K562 (cell line): ENCODE results near the gene COL15A1. TPM values are rescaled to one million over a fixed set of nuclear protein-coding genes. Genes with fewer than 3 reads are reported as not detected.

Experiments
- ATAC-seq: fragments of 200-7000 bp; cut with Tn5 transposase; 3 replicates; pipeline ENCODE4 v1.9.1; 2020; ENCODE audit warnings: moderate library complexity
- BruUV-seq: library from RNA; stranded (reverse); fragments of 400-500 nt; replicated peaks from 2 replicates; lab custom pipeline; 2021; lab: Mats Ljungman, UMichigan
- CTCF ChIA-PET: fragments of 300-600 bp; formaldehyde crosslinking; extraction: SDS; loops from one replicate; lab custom pipeline; 2021; ENCODE audit warnings: low intra/inter-chr PET ratio; lab: Yijun Ruan, JAX
- POLR2A ChIA-PET: fragments of 300-600, 350-650 bp; sonication (Branson Sonifier 250); formaldehyde crosslinking; extraction: SDS; loops from one replicate; lab custom pipeline; 2021; ENCODE audit warnings: antibody characterized with exemption, inconsistent platforms; lab: Yijun Ruan, JAX
- DNase-seq, 4 experiments: peaks; one replicate each; pipeline versions ENCODE4 v3.0.0 to v3.0.0-alpha.2; 2011 to 2018; ENCODE audit warnings: low spot score in 3 of 4, mixed read lengths in 3 of 4; ENCODE audit errors: extremely low read depth in 1 of 4
- FAIRE-seq: peaks from 2 replicates; lab custom pipeline; 2011; peaks lifted over from hg19 to GRCh38; lab: Jason Lieb, UNC
- H2AFZ ChIP-seq: 2 replicates; pipeline ENCODE4 v1.6.0; 2011; ENCODE audit warnings: low read depth, low read length, control low read depth, inconsistent platforms
- H3K27ac ChIP-seq: fragments of 200-600 bp; 3 replicates; pipeline ENCODE4 v1.8.0; 2011; ENCODE audit warnings: low read depth, mild to moderate bottlenecking, control low read depth, inconsistent platforms, low read length, moderate library complexity, mixed read lengths; ENCODE audit errors: extremely low read depth
- H3K27me3 ChIP-seq, 2 experiments: fragments of 300-600 bp in 1 of 2; 2 replicates in 1 of 2; 3 replicates in 1 of 2; pipeline versions ENCODE4 v1.6.0 to v1.8.0; 2011; ENCODE audit warnings: inconsistent platforms in 2 of 2, low read length in 2 of 2, mild to moderate bottlenecking in 1 of 2, mixed read lengths in 1 of 2, moderate library complexity in 1 of 2; ENCODE audit not compliant: control insufficient read depth in 2 of 2, insufficient read depth in 2 of 2
- H3K36me3 ChIP-seq: fragments of 300-600 bp; 3 replicates; pipeline ENCODE4 v1.8.0; 2011; ENCODE audit warnings: mild to moderate bottlenecking, low read length, inconsistent platforms; ENCODE audit not compliant: control insufficient read depth, insufficient read depth
- H3K4me1 ChIP-seq, 2 experiments: fragments of 200-600 bp in 1 of 2; replicated peaks in 1 of 2; 2 replicates in 1 of 2; 3 replicates in 1 of 2; pipeline versions ENCODE4 v1.5.1 to v1.8.0; 2011; ENCODE audit warnings: inconsistent platforms in 2 of 2, low read length in 2 of 2, mild to moderate bottlenecking in 1 of 2, mixed read lengths in 1 of 2, moderate library complexity in 1 of 2; ENCODE audit not compliant: control insufficient read depth in 2 of 2, insufficient read depth in 2 of 2
- H3K4me2 ChIP-seq: 2 replicates; pipeline ENCODE4 v1.6.1; 2011; ENCODE audit warnings: low read length, control low read depth, inconsistent platforms, mixed read lengths; ENCODE audit not compliant: insufficient read depth
- H3K4me3 ChIP-seq: fragments of 200-600 bp; sonication (generic), shearing (Covaris generic); 2 replicates; pipeline ENCODE4 v1.5.1; 2016; ENCODE audit warnings: control low read depth, inconsistent platforms
- H3K79me2 ChIP-seq: fragments of 200-600 bp; 3 replicates; pipeline ENCODE4 v1.8.0; 2011; ENCODE audit warnings: low read length, inconsistent platforms; ENCODE audit not compliant: control insufficient read depth, insufficient read depth
- H3K9ac ChIP-seq, 2 experiments: 2 replicates each; pipeline versions ENCODE4 v1.6.0 to v1.6.1; 2011; ENCODE audit warnings: low read depth in 2 of 2, low read length in 2 of 2, control low read depth in 1 of 2, inconsistent platforms in 1 of 2, mild to moderate bottlenecking in 1 of 2, mixed read lengths in 1 of 2; ENCODE audit not compliant: insufficient read depth in 1 of 2
- H3K9me1 ChIP-seq: one replicate; pipeline ENCODE4 v1.6.0; 2011; ENCODE audit warnings: inconsistent platforms, mild to moderate bottlenecking, low read length, moderate library complexity; ENCODE audit not compliant: control insufficient read depth, insufficient read depth
- H3K9me3 ChIP-seq: replicated peaks from 2 replicates; pipeline ENCODE4 v1.5.1; 2011; ENCODE audit warnings: low read depth, low read length, inconsistent platforms; ENCODE audit not compliant: control insufficient read depth, insufficient read depth
- H4K20me1 ChIP-seq: replicated peaks from 2 replicates; pipeline ENCODE4 v1.6.1; 2011; ENCODE audit warnings: low read length, inconsistent platforms, mixed read lengths; ENCODE audit not compliant: control insufficient read depth, insufficient read depth
- CBFA2T3 ChIP-seq: fragments of 450-650 bp; IDR thresholded peaks from 2 replicates; pipeline ENCODE4 v1.6.1; 2017
- CC2D1A ChIP-seq: fragments of 450-650 bp; IDR thresholded peaks from 2 replicates; pipeline ENCODE4 v1.6.1; 2017; ENCODE audit warnings: mild to moderate bottlenecking
- CEBPG ChIP-seq, 3 experiments: fragments of 200-800 bp in 1 of 3; sonication (Bioruptor generic) in 1 of 3; sonication (generic) in 1 of 3; formaldehyde crosslinking in 1 of 3; IDR thresholded peaks in 2 of 3; conservative IDR thresholded peaks in 1 of 3; 2 replicates each; pipeline versions ENCODE4 v1.6.1 to v1.8.0; 2016 to 2022; ENCODE audit warnings: missing compliant biosample characterization in 2 of 3, missing genetic modification characterization in 2 of 3, mild to moderate bottlenecking in 1 of 3, missing genetic modification reagents in 1 of 3
- CREB3 ChIP-seq: fragments of 450-650 bp; conservative IDR thresholded peaks from 2 replicates; pipeline ENCODE4 v1.6.1; 2016; ENCODE audit warnings: missing genetic modification characterization, low read depth, mild to moderate bottlenecking, missing compliant biosample characterization, moderate library complexity
- EGR1 ChIP-seq: fragments of 450-650 bp; conservative IDR thresholded peaks from 2 replicates; pipeline ENCODE4 v1.6.1; 2017; ENCODE audit warnings: mild to moderate bottlenecking
- EHMT2 ChIP-seq: fragments of 450-650 bp; IDR thresholded peaks from 2 replicates; pipeline ENCODE4 v1.6.1; 2018; ENCODE audit warnings: antibody characterized with exemption
- ESRRB ChIP-seq: fragments of 250-450 bp; sonication (Bioruptor Pico); IDR thresholded peaks from 2 replicates; pipeline ENCODE4 v1.5.0; 2020; ENCODE audit warnings: mild to moderate bottlenecking, moderate library complexity, borderline replicate concordance
- JUND ChIP-seq, 2 experiments: IDR thresholded peaks; 2 replicates in 1 of 2; 3 replicates in 1 of 2; pipeline ENCODE4 v1.6.1; 2011; ENCODE audit warnings: borderline replicate concordance in 2 of 2, low read depth in 2 of 2, low read length in 2 of 2, improper control_type of control experiment in 1 of 2, missing biosample characterization in 1 of 2, missing genetic modification characterization in 1 of 2, missing genetic modification reagents in 1 of 2
- MTA2 ChIP-seq: fragments of 450-650 bp; IDR thresholded peaks from 2 replicates; pipeline ENCODE4 v1.6.1; 2016; ENCODE audit warnings: low read depth
- SMC3 ChIP-seq: conservative IDR thresholded peaks from 2 replicates; pipeline ENCODE4 v1.6.1; 2011; ENCODE audit warnings: low read depth, low read length, improper control_type of control experiment; ENCODE audit not compliant: insufficient read depth
- ZNF717 ChIP-seq: fragments of 250-450 bp; sonication (Bioruptor Pico); IDR thresholded peaks from 2 replicates; pipeline ENCODE4 v1.5.0; 2021
- ZNF780A ChIP-seq: fragments of 250-450 bp; sonication (Bioruptor Pico); IDR thresholded peaks from 2 replicates; pipeline ENCODE4 v1.5.0; 2021; ENCODE audit warnings: mild to moderate bottlenecking
- WGBS: fragments of 100-300 bp; shearing (Covaris generic); methylation state at CpG from one replicate; pipeline ENCODE4 v1.1.6; 2016; ENCODE audit warnings: low coverage, mixed read lengths; ENCODE audit not compliant: insufficient coverage; ENCODE audit errors: missing lambda C conversion rate; 5-methylcytosine and 5-hydroxymethylcytosine counted together
- in situ Hi-C: fragments of 300-500 bp; cut with MboI; formaldehyde crosslinking; loops from 4 replicates; pipeline ENCODE4 v1.15.0; 2018; ENCODE audit warnings: inconsistent platforms, mixed read lengths
- intact Hi-C: fragments of 100-400 bp; cut with micrococcal nuclease; formaldehyde crosslinking; loops from 2 replicates; pipeline ENCODE4 v1.14.2; 2022
- polyA plus RNA-seq, 8 experiments: library from polyadenylated mRNA; depleted of rRNA in 4 of 8; stranded (reverse) in 5 of 8; unstranded in 3 of 8; fragments of >200 nt; fragmentation: Nextera tagmentation in 2 of 8; fragmentation: Illumina TruSeq in 1 of 8; extraction: Ambion mirVana in 2 of 8; extraction: Trizol in 1 of 8; gene quantifications; 2 replicates each; pipeline versions ENCODE4 v1.2.1 to v1.2.3, GENCODE V29; 2011 to 2014; ENCODE audit warnings: inconsistent platforms in 1 of 8, missing spikeins in 1 of 8
- total RNA-seq, 7 experiments: library from RNA; depleted of rRNA in 6 of 7; stranded (reverse); fragments of >200 nt in 6 of 7; fragmentation: Illumina TruSeq in 2 of 7; extraction: Trizol in 2 of 7; gene quantifications; 2 replicates each; pipeline versions ENCODE4 v1.2.1 to v1.2.3, GENCODE V29; 2011 to 2021; ENCODE audit warnings: low replicate concordance in 1 of 7
- TF ChIP-seq, protein P1 (sequence below): fragments of 250-450 bp; sonication (Bioruptor Pico); IDR thresholded peaks from 2 replicates; pipeline ENCODE4 v1.5.0; 2021; ENCODE audit warnings: mild to moderate bottlenecking, borderline replicate concordance
- TF ChIP-seq, protein P2 (sequence below): IDR thresholded peaks from 2 replicates; pipeline ENCODE4 v1.6.1; 2011; ENCODE audit not compliant: insufficient read length; ENCODE audit errors: extremely low read depth
- TF ChIP-seq, protein P3 (sequence below), 2 experiments: fragments of 450-650 bp in 1 of 2; sonication (generic) in 1 of 2; formaldehyde crosslinking in 1 of 2; IDR thresholded peaks in 1 of 2; conservative IDR thresholded peaks in 1 of 2; 2 replicates each; pipeline versions ENCODE4 v1.6.1 to v1.8.1; 2016 to 2023; ENCODE audit warnings: mild to moderate bottlenecking in 2 of 2, moderate library complexity in 2 of 2, inconsistent platforms in 1 of 2, missing genetic modification reagents in 1 of 2

Gene COL15A1
- total and polyA plus RNA-seq, 9 of the 15 experiments (the other 6 are each of a cell fraction or from before 2014, with no cell fraction given): 0.46 to 5.1 (median 2.6) TPM

DNA sequence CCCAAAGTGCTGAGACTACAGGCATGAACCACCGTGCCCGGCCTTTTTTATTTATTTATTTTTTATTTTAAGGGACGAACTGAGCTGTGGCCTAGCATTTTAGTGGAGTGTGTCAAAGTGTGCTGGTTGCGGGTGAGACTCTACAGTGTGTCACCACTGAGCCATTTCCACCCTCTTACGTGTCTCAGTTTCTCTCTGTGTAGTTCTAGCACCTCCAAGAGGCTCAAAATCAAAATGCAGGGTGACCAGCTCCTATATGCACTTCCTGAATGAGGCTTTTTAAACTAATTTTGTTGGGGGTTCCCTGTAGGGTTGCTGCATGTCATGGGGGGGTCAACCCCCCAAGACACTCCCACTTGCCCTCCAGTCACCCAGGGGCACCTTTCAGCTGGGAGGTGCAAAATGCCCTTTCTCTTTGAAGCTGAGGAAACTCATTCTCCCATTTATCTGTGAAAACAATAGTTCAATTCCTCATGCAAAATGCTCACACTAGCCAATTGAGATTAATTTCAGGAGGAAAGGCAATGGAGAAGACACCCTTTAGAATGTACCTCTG, 69.3 kb downstream of the COL15A1 start:
- POLR2A ChIA-PET: interaction anchor here (0.6 to 2.8 kb wide), 6 partner anchors 14 to 1332 kb away, joined by 3 to 13 read pairs (median 3); no protein-coding TSS in a partner anchor
- Histone ChIP-seq H3K9ac (no peak overlapping the region), H3K4me3 (no peak overlapping the region), H3K9me1 (no peaks in the 10 kb centered on the region), H3K4me1 (peaks cover 0 to 29% of the 10 kb centered on the region in 2 experiments; a peak in 4 of 5 replicates), H3K36me3 (no peaks in the 10 kb centered on the region), H4K20me1 (no peaks in the 10 kb centered on the region), H2AFZ (peak overlapping the region; percentile 78), H3K27ac (peak overlapping the region; percentile 37; the same call in 2 of the 3 replicates), H3K9me3 (no peaks in the 10 kb centered on the region), H3K79me2 (no peaks in the 10 kb centered on the region), H3K27me3 (no peaks in the 10 kb centered on the region), H3K4me2 (no peak overlapping the region)
- ATAC-seq (peak; percentile 96), DNase-seq (peak; percentile 42 to 76 (median 52)), FAIRE-seq (peak; percentile 88)
- intact Hi-C loops: loop anchor here (1.0 kb wide), 1 partner anchor 45 kb away; no protein-coding TSS in a partner anchor
- CTCF ChIA-PET: interaction anchor here (1.0 to 1.6 kb wide), 2 partner anchors 38 to 165 kb away, joined by 3 to 6 read pairs; no protein-coding TSS in a partner anchor
- BruUV-seq: no TSS peak
- in situ Hi-C loops: loop anchor here (10.0 kb wide), 1 partner anchor 122 kb away; no protein-coding TSS in a partner anchor
- 25% methylated on average over 4 of the region's 5 CpGs for WGBS
- TF ChIP-seq, protein P1, sequence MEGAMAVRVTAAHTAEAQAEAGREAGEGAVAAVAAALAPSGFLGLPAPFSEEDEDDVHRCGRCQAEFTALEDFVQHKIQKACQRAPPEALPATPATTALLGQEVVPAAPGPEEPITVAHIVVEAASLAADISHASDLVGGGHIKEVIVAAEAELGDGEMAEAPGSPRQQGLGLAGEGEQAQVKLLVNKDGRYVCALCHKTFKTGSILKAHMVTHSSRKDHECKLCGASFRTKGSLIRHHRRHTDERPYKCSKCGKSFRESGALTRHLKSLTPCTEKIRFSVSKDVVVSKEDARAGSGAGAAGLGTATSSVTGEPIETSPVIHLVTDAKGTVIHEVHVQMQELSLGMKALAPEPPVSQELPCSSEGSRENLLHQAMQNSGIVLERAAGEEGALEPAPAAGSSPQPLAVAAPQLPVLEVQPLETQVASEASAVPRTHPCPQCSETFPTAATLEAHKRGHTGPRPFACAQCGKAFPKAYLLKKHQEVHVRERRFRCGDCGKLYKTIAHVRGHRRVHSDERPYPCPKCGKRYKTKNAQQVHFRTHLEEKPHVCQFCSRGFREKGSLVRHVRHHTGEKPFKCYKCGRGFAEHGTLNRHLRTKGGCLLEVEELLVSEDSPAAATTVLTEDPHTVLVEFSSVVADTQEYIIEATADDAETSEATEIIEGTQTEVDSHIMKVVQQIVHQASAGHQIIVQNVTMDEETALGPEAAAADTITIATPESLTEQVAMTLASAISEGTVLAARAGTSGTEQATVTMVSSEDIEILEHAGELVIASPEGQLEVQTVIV: no peak
- no peak for TF ChIP-seq CC2D1A
- TF ChIP-seq CBFA2T3: no peak
- TF ChIP-seq ZNF780A (CRISPR knock-in tag): no peak
- TF ChIP-seq ESRRB (CRISPR knock-in tag): no peak
- TF ChIP-seq, protein P2, sequence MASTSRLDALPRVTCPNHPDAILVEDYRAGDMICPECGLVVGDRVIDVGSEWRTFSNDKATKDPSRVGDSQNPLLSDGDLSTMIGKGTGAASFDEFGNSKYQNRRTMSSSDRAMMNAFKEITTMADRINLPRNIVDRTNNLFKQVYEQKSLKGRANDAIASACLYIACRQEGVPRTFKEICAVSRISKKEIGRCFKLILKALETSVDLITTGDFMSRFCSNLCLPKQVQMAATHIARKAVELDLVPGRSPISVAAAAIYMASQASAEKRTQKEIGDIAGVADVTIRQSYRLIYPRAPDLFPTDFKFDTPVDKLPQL: no peak
- peak; percentile 48; the same call in 1 of the 2 replicates for TF ChIP-seq SMC3
- TF ChIP-seq, protein P3, sequence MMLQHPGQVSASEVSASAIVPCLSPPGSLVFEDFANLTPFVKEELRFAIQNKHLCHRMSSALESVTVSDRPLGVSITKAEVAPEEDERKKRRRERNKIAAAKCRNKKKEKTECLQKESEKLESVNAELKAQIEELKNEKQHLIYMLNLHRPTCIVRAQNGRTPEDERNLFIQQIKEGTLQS (IDR thresholded peaks at IDR 0.05): peak; percentile 20; the same call in 1 of the 2 replicates
- TF ChIP-seq, protein P3 (CRISPR knock-in tag; conservative IDR thresholded peaks at IDR 0.05): no peak
- TF ChIP-seq JUND (IDR thresholded peaks at IDR 0.05; ENCODE audit: borderline replicate concordance, low read depth, low read length): peak; percentile 40; the same call in 1 of the 2 replicates
- TF ChIP-seq JUND (tag; IDR thresholded peaks at IDR 0.05; ENCODE audit: borderline replicate concordance, low read depth, low read length): peak; percentile 19; the same call in 1 of the 3 replicates
- TF ChIP-seq MTA2: no peak
- TF ChIP-seq EHMT2: no peak
- no peak for TF ChIP-seq ZNF717 (CRISPR knock-in tag)
- no peak for TF ChIP-seq CREB3 (tag)
- peak; percentile 24; the same call in 1 of the 2 replicates for TF ChIP-seq CEBPG (CRISPR knock-in tag; IDR thresholded peaks at IDR 0.05)
- TF ChIP-seq CEBPG (tag; conservative IDR thresholded peaks at IDR 0.05 in 1 of 2, IDR thresholded peaks at IDR 0.05 in 1 of 2): no peak
- no peak for TF ChIP-seq EGR1
